ENCODE measurements around the gene TMEM30B. TPM values are rescaled to one million over a fixed set of nuclear protein-coding genes. Genes with fewer than 3 reads are reported as not detected.
"Not testable (repeated sequence)": the region's sequence is repeated elsewhere in the genome, so short reads cannot be mapped to it uniquely, and the experiment has no call there.

The TMEM30B gene
- total RNA-seq, 4 donors from 2014 or later: 15.6 to 47.6 (median 39.9) TPM

- 1% methylated on average over 38 to 64 of the region's 66 CpGs for WGBS, 2 donors
These were observed 40.4 kb upstream of the TMEM30B start, which contains the start of gene PRKCH for GRCh38 chr14:61321385-61322010. PRKCH (plus strand) TSS chr14:61321579; CDS start chr14:61322102, 523 bp downstream.

GRCh38 chr14:61320806-61321384 is 39.8 kb upstream of the TMEM30B start:
- Histone ChIP-seq H3K36me3 (no peaks in the 10 kb centered on the region), H3K27ac (peak overlapping the region in 3 of 4 donors; percentile 60 to 85 (median 77)), H3K4me3 (peak overlapping the region; percentile 49 to 65 (median 60)), H3K27me3 (peaks cover 0 to 20% of the 10 kb centered on the region in 2 donors), H3K9me3 (peaks cover 0 to 3% (median 0%) of the 10 kb centered on the region in 4 donors), H3K4me1 (peaks cover 0 to 23% (median 3%) of the 10 kb centered on the region in 4 donors)
- TF ChIP-seq CTCF (IDR thresholded peaks at IDR 0.05) (no peak), EP300 (IDR thresholded peaks at IDR 0.05) (peak in 1 of 2 donors; percentile 38)
- 33 to 37% methylated on average over 19 to 21 of the region's 29 CpGs for WGBS, 2 donors
- no peak for DNase-seq (ENCODE audit: low spot score in 2 of 2)

More at GRCh38 chr14:61321385-61322010, 40.4 kb upstream of the TMEM30B start, which contains the start of gene PRKCH:
- peak in 1 of 2 donors; percentile 47 for DNase-seq (ENCODE audit: low spot score in 2 of 2)
- Histone ChIP-seq H3K4me1 (peaks cover 0 to 23% (median 3%) of the 10 kb centered on the region in 4 donors), H3K27ac (peak within 1 kb of the TSS; percentile 60 to 85 (median 72)), H3K4me3 (peak within 1 kb of the TSS; percentile 49 to 65 (median 60)), H3K36me3 (no peaks in the 10 kb centered on the region), H3K9me3 (peaks cover 0 to 6% (median 0%) of the 10 kb centered on the region in 4 donors), H3K27me3 (peaks cover 0 to 20% of the 10 kb centered on the region in 2 donors)
- TF ChIP-seq CTCF (IDR thresholded peaks at IDR 0.05) (peak in 1 of 5 experiments; percentile 8), EP300 (IDR thresholded peaks at IDR 0.05) (no peak), POLR2A (IDR thresholded peaks at IDR 0.05) (peak in 1 of 2 donors; percentile 26)

- not testable (repeated sequence) for H3K36me3 ChIP-seq; H3K27ac ChIP-seq; DNase-seq (ENCODE audit: low spot score in 2 of 2); H3K9me3 ChIP-seq; H3K4me3 ChIP-seq
- Histone ChIP-seq H3K27me3 (peaks cover 0 to 20% of the 10 kb centered on the region in 2 donors), H3K4me1 (peaks cover 0 to 23% (median 3%) of the 10 kb centered on the region in 4 donors)
- WGBS, 2 donors: 89 to 90% methylated on average over 16 of the region's 16 CpGs
These were observed 39.0 kb upstream of the TMEM30B start for GRCh38 chr14:61320170-61320569.

- DNase-seq (ENCODE audit: low spot score in 2 of 2): no peak
- no peaks in the 10 kb centered on the region for H3K36me3 ChIP-seq
- H3K27me3 ChIP-seq: peaks cover 0 to 20% of the 10 kb centered on the region in 2 donors
- no peak for TF ChIP-seq POLR2A (IDR thresholded peaks at IDR 0.05)
- TF ChIP-seq EP300 (IDR thresholded peaks at IDR 0.05): no peak
- TF ChIP-seq CTCF (IDR thresholded peaks at IDR 0.05): no peak
- WGBS, 2 donors: 65 to 70% methylated on average over 6 of the region's 6 CpGs
- no peak overlapping the region for H3K4me3 ChIP-seq
- no peak overlapping the region for H3K27ac ChIP-seq
- H3K9me3 ChIP-seq: no peaks in the 10 kb centered on the region
- peaks cover 0 to 23% (median 3%) of the 10 kb centered on the region in 4 donors for H3K4me1 ChIP-seq
These were observed 38.6 kb upstream of the TMEM30B start for GRCh38 chr14:61319706-61320105.

- Histone ChIP-seq H3K36me3 (no peaks in the 10 kb centered on the region), H3K9me3 (no peaks in the 10 kb centered on the region), H3K27me3 (peaks cover 0 to 20% of the 10 kb centered on the region in 2 donors), H3K4me1 (peaks cover 0 to 23% (median 3%) of the 10 kb centered on the region in 4 donors), H3K4me3 (no peak overlapping the region), H3K27ac (no peak overlapping the region)
- TF ChIP-seq EP300 (IDR thresholded peaks at IDR 0.05) (no peak), CTCF (IDR thresholded peaks at IDR 0.05) (no peak), POLR2A (IDR thresholded peaks at IDR 0.05) (no peak)
- no peak for DNase-seq (ENCODE audit: low spot score in 2 of 2)
- WGBS, 2 donors: 75 to 80% methylated on average over 3 of the region's 3 CpGs
These were observed 37.9 kb upstream of the TMEM30B start for GRCh38 chr14:61319086-61319485.
